Adipocyte (in vitro differentiated cells): Measurements from ENCODE around the gene ARSK.

Source experiments
- DNase-seq: peaks from one replicate; pipeline ENCODE4 v3.0.0-alpha.2; 2015; ENCODE audit warnings: low read depth
- H3K27me3 ChIP-seq: replicated peaks from 2 replicates; pipeline ENCODE4 v1.7.0; 2013; ENCODE audit warnings: mild to moderate bottlenecking, low read length, moderate library complexity; ENCODE audit not compliant: control insufficient read depth, insufficient read depth
- H3K36me3 ChIP-seq: 2 replicates; pipeline ENCODE4 v1.7.0; 2013; ENCODE audit warnings: low read length, mild to moderate bottlenecking, moderate library complexity; ENCODE audit not compliant: control insufficient read depth, insufficient read depth, severe bottlenecking
- H3K4me1 ChIP-seq: 2 replicates; pipeline ENCODE4 v1.7.0; 2013; ENCODE audit warnings: mild to moderate bottlenecking, low read length, moderate library complexity; ENCODE audit not compliant: control insufficient read depth, insufficient read depth
- H3K4me3 ChIP-seq: 2 replicates; pipeline ENCODE4 v1.7.0; 2013; ENCODE audit warnings: mild to moderate bottlenecking, low read length, moderate library complexity
- H3K9ac ChIP-seq: 2 replicates; pipeline ENCODE4 v1.7.0; 2013; ENCODE audit warnings: mild to moderate bottlenecking, low read length, moderate library complexity
- H3K9me3 ChIP-seq: 2 replicates; pipeline ENCODE4 v1.7.0; 2013; ENCODE audit warnings: mild to moderate bottlenecking, low read length, moderate library complexity; ENCODE audit not compliant: control insufficient read depth

Gene ARSK

DNA sequence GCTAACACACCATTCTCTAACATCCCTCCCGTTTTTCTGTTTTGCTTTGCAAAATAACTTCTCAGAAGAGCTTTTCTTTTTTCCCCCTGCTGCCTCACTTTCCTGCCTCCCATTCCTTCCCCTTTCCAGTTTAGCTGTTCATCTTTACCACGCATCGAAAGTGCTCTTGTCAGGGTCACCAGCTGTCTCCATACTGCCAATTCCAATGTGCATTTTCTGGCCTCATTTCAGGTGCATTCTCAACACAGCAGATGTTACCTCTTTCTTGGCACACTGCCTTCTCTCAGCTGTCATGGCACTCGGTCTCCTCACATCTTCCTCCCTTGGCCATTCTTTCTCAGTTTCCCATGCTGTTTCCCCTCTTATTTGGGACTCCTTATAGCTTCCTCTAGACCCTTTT is 9.5 kb downstream of the ARSK start:
- H3K4me1 ChIP-seq, result no peaks in the 10 kb centered on the region
- no peak overlapping the region for H3K9ac ChIP-seq
- peaks cover 32% of the 10 kb centered on the region for H3K36me3 ChIP-seq
- H3K9me3 ChIP-seq, result no peaks in the 10 kb centered on the region
- no peak for DNase-seq
- H3K27me3 ChIP-seq, result no peaks in the 10 kb centered on the region
- H3K4me3 ChIP-seq, result no peak overlapping the region

DNA sequence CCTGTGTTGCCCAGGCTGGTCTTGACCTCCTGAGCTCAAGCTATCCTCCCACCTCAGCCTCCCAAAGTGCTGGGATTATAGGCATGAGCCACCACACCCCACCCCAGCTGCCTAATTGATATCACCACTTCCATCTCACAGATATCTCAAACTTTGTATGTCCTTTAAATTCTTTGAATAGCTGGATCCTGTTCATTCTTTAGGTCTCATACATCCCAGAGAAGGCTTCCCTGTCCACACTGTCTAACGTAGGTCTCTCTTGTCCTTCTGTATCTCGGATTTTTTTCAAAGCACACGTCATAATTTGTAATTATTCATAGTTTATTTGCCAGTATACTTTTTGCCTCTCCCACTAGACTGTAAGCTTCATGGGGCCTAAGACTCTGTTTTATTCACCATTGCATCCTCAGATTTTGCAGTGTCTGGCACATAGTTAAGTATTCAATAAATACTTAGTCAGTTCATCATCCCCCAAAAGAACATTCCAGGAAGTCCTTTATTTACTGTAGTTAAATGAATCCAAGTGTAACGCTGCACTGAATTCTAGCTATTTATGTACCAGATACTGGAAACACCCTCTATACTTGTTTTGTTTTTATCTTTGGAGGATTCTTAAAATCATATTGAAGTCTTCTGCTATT is 10.5 kb downstream of the ARSK start:
- Histone ChIP-seq H3K27me3 (no peaks in the 10 kb centered on the region), H3K9ac (no peak overlapping the region), H3K36me3 (peaks cover 32% of the 10 kb centered on the region), H3K4me1 (no peaks in the 10 kb centered on the region), H3K9me3 (no peaks in the 10 kb centered on the region), H3K4me3 (no peak overlapping the region)
- peak; percentile 61 for DNase-seq

- no peaks in the 10 kb centered on the region for H3K4me1 ChIP-seq
- no peak for DNase-seq
- H3K9me3 ChIP-seq, result no peaks in the 10 kb centered on the region
These were observed 17.1 kb downstream of the ARSK start for GRCh38 chr5:95572016-95572415.

GRCh38 chr5:95581576-95581975 is 26.7 kb downstream of the ARSK start:
- Histone ChIP-seq H3K36me3 (no peaks in the 10 kb centered on the region), H3K4me3 (no peak overlapping the region), H3K9ac (no peak overlapping the region), H3K4me1 (no peaks in the 10 kb centered on the region), H3K9me3 (no peaks in the 10 kb centered on the region), H3K27me3 (no peaks in the 10 kb centered on the region)
- DNase-seq, result no peak

More at GRCh38 chr5:95572016-95572415, 17.1 kb downstream of the ARSK start:
- Histone ChIP-seq H3K4me3 (no peak overlapping the region), H3K9ac (no peak overlapping the region), H3K27me3 (no peaks in the 10 kb centered on the region), H3K36me3 (peaks cover 28% of the 10 kb centered on the region)

DNA sequence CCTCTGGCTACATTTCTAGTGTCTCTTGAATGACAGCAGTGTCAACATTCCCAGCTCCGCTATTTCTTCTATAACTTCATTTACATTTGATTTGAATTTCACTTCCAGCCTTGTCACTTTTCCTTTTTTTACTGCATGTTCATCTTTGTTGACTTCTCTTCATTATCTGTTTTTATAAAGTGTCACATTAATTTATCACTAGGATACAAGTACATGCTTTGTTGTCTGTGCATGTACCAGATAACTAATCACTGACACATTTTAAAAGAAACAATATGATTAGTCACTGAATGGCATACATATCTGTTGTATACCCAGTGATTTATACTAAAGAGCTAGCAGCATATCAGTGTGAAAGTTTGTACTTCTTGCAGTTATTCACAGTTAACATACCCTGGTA is 29.1 kb downstream of the ARSK start:
- Histone ChIP-seq H3K9ac (no peak overlapping the region), H3K27me3 (no peaks in the 10 kb centered on the region), H3K9me3 (no peaks in the 10 kb centered on the region), H3K4me3 (no peak overlapping the region), H3K4me1 (no peaks in the 10 kb centered on the region), H3K36me3 (no peaks in the 10 kb centered on the region)
- no peak for DNase-seq

- peak overlapping the region; percentile 52 for H3K4me3 ChIP-seq
- H3K9ac ChIP-seq, result peak overlapping the region; percentile 2
- no peaks in the 10 kb centered on the region for H3K36me3 ChIP-seq
- H3K9me3 ChIP-seq, result no peaks in the 10 kb centered on the region
- H3K27me3 ChIP-seq, result no peaks in the 10 kb centered on the region
- DNase-seq, result peak; percentile 4
- peaks cover 22% of the 10 kb centered on the region for H3K4me1 ChIP-seq
These were observed 36.0 kb downstream of the ARSK start for GRCh38 chr5:95590880-95591279.

DNA sequence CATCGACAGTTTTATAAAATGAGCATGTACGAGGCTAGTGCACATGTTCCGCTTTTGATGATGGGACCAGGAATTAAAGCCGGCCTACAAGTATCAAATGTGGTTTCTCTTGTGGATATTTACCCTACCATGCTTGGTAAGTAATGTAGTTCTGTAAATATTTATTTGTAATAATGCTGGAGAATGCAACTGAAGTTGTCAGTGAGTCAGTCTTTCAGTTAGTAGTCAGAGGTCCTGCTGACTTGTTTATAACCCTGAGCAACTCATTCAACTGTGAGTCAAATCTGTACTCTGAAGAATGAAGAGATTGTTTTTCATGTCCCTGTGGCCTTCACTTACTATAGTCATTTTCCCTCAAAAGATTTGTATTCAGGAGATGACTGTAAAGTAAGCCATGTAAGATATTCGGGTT is 36.6 kb downstream of the ARSK start:
- Histone ChIP-seq H3K36me3 (no peaks in the 10 kb centered on the region), H3K9ac (peak overlapping the region; percentile 60), H3K27me3 (no peaks in the 10 kb centered on the region), H3K9me3 (no peaks in the 10 kb centered on the region), H3K4me3 (no peak overlapping the region), H3K4me1 (peaks cover 22% of the 10 kb centered on the region)
- DNase-seq, result peak; percentile 68

DNA sequence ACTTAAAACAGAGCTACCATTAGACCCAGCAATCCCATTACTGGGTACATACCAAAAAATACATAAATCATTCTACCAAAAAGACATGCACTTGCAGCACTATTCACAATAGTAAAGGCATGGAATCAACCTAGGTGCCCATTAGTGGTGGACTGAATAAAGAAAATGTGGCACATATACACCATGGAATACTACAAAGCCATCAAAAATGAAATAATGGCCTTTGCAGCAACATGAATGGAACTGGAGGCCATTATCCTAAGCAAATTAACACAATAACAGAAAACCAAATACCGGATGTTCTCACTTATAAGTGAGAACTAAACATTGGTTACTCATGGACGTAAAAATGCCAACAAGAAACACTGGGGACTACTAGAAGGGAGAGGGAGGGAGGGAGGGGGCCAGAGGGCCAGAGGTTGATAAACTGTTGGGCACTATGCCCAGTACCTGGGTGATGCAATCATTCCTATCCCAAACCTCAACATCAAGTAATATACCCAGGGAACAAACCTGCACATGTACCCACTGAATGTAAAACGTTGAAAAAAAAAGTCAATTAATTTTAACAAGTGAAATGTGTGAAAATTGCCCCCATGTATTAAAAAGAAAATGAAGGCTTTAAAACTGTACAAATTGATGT is 40.5 kb downstream of the ARSK start:
- no peak for DNase-seq
- Histone ChIP-seq H3K36me3 (no peaks in the 10 kb centered on the region), H3K9ac (no peak overlapping the region), H3K4me3 (no peak overlapping the region), H3K27me3 (no peaks in the 10 kb centered on the region), H3K9me3 (no peaks in the 10 kb centered on the region), H3K4me1 (peaks cover 20% of the 10 kb centered on the region)

- no peak for DNase-seq
- no peaks in the 10 kb centered on the region for H3K27me3 ChIP-seq
- H3K9me3 ChIP-seq, result no peaks in the 10 kb centered on the region
- peaks cover 12% of the 10 kb centered on the region for H3K36me3 ChIP-seq
- no peak overlapping the region for H3K9ac ChIP-seq
- no peaks in the 10 kb centered on the region for H3K4me1 ChIP-seq
- no peak overlapping the region for H3K4me3 ChIP-seq
These were observed 44.4 kb downstream of the ARSK start for GRCh38 chr5:95599252-95599651.

DNA sequence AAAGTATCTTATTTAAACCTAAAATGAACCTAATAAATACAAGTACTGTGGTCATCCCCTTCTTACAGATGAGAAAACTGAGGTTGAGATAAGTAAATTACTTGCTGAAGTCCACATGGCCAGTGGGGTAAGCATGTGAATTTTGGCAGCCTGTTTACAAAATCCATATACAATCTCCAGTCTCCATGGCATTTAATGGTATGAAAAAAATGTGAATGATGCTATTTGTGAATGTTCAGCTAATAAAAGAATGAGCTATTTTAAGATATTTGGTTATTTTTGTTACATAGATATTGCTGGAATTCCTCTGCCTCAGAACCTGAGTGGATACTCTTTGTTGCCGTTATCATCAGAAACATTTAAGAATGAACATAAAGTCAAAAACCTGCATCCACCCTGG is 45.7 kb downstream of the ARSK start:
- Histone ChIP-seq H3K36me3 (peaks cover 14% of the 10 kb centered on the region), H3K4me3 (no peak overlapping the region), H3K27me3 (no peaks in the 10 kb centered on the region), H3K4me1 (no peaks in the 10 kb centered on the region), H3K9me3 (no peaks in the 10 kb centered on the region), H3K9ac (no peak overlapping the region)
- DNase-seq, result peak; percentile 39

GRCh38 chr5:95605786-95606185 is 50.9 kb downstream of the ARSK start:
- Histone ChIP-seq H3K9ac (no peak overlapping the region), H3K36me3 (peaks cover 14% of the 10 kb centered on the region), H3K4me3 (no peak overlapping the region), H3K27me3 (no peaks in the 10 kb centered on the region), H3K4me1 (no peaks in the 10 kb centered on the region), H3K9me3 (no peaks in the 10 kb centered on the region)
- no peak for DNase-seq

GRCh38 chr5:95606419-95606818 is 51.5 kb downstream of the ARSK start:
- no peaks in the 10 kb centered on the region for H3K27me3 ChIP-seq
- H3K9ac ChIP-seq, result no peak overlapping the region
- H3K4me1 ChIP-seq, result no peaks in the 10 kb centered on the region
- no peak for DNase-seq
- no peak overlapping the region for H3K4me3 ChIP-seq
- H3K36me3 ChIP-seq, result peaks cover 14% of the 10 kb centered on the region
- H3K9me3 ChIP-seq, result no peaks in the 10 kb centered on the region
